ENCODE data around the gene GLTP. TPM values are rescaled to one million over a fixed set of nuclear protein-coding genes. Genes with fewer than 3 reads are reported as not detected.
"Not testable (repeated sequence)": the region's sequence is repeated elsewhere in the genome, so short reads cannot be mapped to it uniquely, and the experiment has no call there.

Gene GLTP
- total and polyA plus RNA-seq, 2 donors from 2014 or later, result 45.9 to 56.4 TPM

DNA sequence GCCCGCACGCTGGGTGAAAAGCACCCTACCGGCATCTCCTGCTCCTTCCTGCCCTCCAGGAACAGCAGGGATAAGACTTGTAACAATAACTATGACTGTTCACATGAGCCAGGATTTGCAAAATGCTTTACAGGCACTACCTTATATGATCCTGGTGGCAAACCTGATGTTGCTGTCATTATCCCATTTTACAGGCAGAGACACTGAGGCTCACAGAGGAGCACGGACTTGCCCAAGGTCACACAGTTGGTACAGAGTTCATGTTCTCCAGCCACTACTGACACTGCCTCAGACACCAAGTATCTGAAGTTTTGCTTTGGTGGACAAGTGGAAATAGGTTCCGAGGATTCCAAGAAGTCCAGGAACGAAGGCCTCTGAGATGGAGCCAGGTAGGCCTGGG, 22.6 kb downstream of the GLTP start:
- FAIRE-seq (no peak), DNase-seq (no peak)
- Histone ChIP-seq H3K4me1 (ENCODE audit: control insufficient read depth in 2 of 3, insufficient read depth in 2 of 3, low read depth in 1 of 3, low read length in 3 of 3) (peaks cover 0 to 20% (median 17%) of the 10 kb centered on the region in 3 donors), H3K36me3 (ENCODE audit: control insufficient read depth in 2 of 3, insufficient read depth in 3 of 3, low read length in 3 of 3) (peaks cover 3 to 26% (median 15%) of the 10 kb centered on the region in 3 donors), H3K27me3 (ENCODE audit: control insufficient read depth, insufficient read depth, low read length) (no peaks in the 10 kb centered on the region), H3K9me3 (ENCODE audit: control insufficient read depth in 2 of 3, insufficient read depth in 1 of 3, low read length in 3 of 3) (no peaks in the 10 kb centered on the region), H3K9ac (ENCODE audit: low read length in 3 of 3) (no peak overlapping the region), H3K27ac (ENCODE audit: low read depth in 2 of 2, low read length in 2 of 2) (no peak overlapping the region), H3K4me3 (ENCODE audit: low read length in 3 of 3) (no peak overlapping the region)
- intact Hi-C loops (cut with DNase I), result no loop called here
- TF ChIP-seq, protein P1, sequence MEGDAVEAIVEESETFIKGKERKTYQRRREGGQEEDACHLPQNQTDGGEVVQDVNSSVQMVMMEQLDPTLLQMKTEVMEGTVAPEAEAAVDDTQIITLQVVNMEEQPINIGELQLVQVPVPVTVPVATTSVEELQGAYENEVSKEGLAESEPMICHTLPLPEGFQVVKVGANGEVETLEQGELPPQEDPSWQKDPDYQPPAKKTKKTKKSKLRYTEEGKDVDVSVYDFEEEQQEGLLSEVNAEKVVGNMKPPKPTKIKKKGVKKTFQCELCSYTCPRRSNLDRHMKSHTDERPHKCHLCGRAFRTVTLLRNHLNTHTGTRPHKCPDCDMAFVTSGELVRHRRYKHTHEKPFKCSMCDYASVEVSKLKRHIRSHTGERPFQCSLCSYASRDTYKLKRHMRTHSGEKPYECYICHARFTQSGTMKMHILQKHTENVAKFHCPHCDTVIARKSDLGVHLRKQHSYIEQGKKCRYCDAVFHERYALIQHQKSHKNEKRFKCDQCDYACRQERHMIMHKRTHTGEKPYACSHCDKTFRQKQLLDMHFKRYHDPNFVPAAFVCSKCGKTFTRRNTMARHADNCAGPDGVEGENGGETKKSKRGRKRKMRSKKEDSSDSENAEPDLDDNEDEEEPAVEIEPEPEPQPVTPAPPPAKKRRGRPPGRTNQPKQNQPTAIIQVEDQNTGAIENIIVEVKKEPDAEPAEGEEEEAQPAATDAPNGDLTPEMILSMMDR (IDR thresholded peaks at IDR 0.05; ENCODE audit: borderline replicate concordance, extremely low read depth, insufficient read depth), result no peak

DNA sequence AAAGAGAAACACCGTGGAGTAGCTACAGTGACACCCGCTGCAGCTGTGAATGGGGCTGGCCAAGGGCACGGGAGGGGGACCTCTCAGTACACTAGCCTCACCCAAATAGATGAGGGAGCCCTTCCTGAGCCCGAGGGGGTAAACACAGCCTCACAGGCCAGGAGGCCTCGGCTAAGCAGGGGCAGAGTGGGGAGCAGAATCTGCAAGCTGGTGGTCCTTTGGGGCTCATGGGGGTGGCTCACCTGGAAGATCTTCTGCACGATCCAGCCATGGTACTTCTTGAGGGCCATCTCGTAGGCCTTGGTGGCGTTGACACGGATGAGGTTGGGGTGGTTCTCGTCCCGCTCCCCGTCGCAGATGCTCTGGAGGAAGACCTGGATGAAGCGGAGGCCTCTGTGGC, 25.0 kb downstream of the GLTP start:
- FAIRE-seq (no peak), DNase-seq (no peak)
- intact Hi-C loops (cut with DNase I), result no loop called here
- no peak overlapping the region for H3K27ac ChIP-seq (ENCODE audit: low read depth in 2 of 2, low read length in 2 of 2)
- H3K36me3 ChIP-seq (ENCODE audit: control insufficient read depth in 2 of 3, insufficient read depth in 3 of 3, low read length in 3 of 3), result peaks cover 3 to 26% (median 15%) of the 10 kb centered on the region in 3 donors
- peaks cover 0 to under 1% (median 0%) of the 10 kb centered on the region in 3 donors for H3K4me1 ChIP-seq (ENCODE audit: control insufficient read depth in 2 of 3, insufficient read depth in 2 of 3, low read depth in 1 of 3, low read length in 3 of 3)
- TF ChIP-seq, protein P1 (IDR thresholded peaks at IDR 0.05; ENCODE audit: borderline replicate concordance, extremely low read depth, insufficient read depth), result no peak
- no peak overlapping the region for H3K9ac ChIP-seq (ENCODE audit: low read length in 3 of 3)
- no peaks in the 10 kb centered on the region for H3K9me3 ChIP-seq (ENCODE audit: control insufficient read depth in 2 of 3, insufficient read depth in 1 of 3, low read length in 3 of 3)
- no peaks in the 10 kb centered on the region for H3K27me3 ChIP-seq (ENCODE audit: control insufficient read depth, insufficient read depth, low read length)
- no peak overlapping the region for H3K4me3 ChIP-seq (ENCODE audit: low read length in 3 of 3)

DNA sequence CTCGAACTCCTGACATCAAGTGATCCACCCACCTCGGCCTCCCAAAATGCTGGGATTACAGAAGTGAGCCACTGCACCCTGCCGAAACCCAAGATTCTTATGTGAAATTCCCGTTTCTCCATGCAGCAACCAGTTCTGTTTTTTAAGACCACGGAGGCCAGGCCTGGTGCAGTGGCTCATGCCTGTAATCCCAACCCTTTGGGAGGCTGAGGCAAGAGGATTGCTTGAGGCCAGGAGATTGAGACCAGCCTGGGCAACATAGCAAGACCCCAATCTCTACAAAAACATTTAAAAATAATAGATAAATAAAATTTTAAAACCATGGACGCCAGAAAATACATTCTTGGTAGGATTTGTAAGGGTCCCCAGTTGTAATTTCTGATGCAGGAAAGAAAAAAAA, 29.8 kb downstream of the GLTP start:
- H3K4me3 ChIP-seq (ENCODE audit: low read length in 3 of 3); H3K9ac ChIP-seq (ENCODE audit: low read length in 3 of 3); intact Hi-C loops (cut with DNase I); H3K36me3 ChIP-seq (ENCODE audit: control insufficient read depth in 2 of 3, insufficient read depth in 3 of 3, low read length in 3 of 3); H3K27ac ChIP-seq (ENCODE audit: low read depth in 2 of 2, low read length in 2 of 2); H3K4me1 ChIP-seq (ENCODE audit: control insufficient read depth in 2 of 3, insufficient read depth in 2 of 3, low read depth in 1 of 3, low read length in 3 of 3); DNase-seq; H3K9me3 ChIP-seq (ENCODE audit: control insufficient read depth in 2 of 3, insufficient read depth in 1 of 3, low read length in 3 of 3); H3K27me3 ChIP-seq (ENCODE audit: control insufficient read depth, insufficient read depth, low read length); FAIRE-seq: not testable (repeated sequence)

DNA sequence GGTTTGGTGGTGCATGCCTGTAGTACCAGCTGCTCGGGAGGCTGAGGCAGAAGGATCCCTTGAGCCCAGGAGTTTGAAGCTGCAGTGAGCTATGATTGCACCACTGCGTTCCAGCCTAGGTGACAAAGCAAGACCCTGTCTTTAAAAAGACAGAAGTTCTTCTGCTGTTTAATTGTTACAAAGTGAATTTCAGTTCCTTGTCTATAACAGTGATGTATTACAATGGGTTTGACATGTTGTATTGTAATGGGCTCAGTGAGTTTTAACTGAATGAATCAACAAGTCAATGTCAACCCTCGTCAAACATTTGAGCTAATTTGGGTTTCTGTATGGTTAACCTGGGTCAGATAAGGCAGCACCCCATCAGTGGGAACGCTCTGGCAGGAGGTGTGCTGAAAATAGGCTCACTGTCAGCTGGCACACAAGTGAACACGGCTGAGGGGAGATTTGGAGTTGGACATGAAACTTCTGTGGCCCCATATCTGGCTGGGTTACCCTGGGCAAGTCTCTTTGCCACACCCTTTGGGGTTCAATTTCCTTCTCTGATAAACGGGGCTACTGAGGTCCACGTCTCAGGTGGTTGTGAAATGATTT, 33.1 kb downstream of the GLTP start:
- intact Hi-C loops (cut with DNase I), result no loop called here
- no peaks in the 10 kb centered on the region for H3K27me3 ChIP-seq (ENCODE audit: control insufficient read depth, insufficient read depth, low read length)
- TF ChIP-seq, protein P1 (IDR thresholded peaks at IDR 0.05; ENCODE audit: borderline replicate concordance, extremely low read depth, insufficient read depth), result no peak
- no peak overlapping the region for H3K27ac ChIP-seq (ENCODE audit: low read depth in 2 of 2, low read length in 2 of 2)
- H3K4me3 ChIP-seq (ENCODE audit: low read length in 3 of 3), result no peak overlapping the region
- no peak overlapping the region for H3K9ac ChIP-seq (ENCODE audit: low read length in 3 of 3)
- H3K36me3 ChIP-seq (ENCODE audit: control insufficient read depth in 2 of 3, insufficient read depth in 3 of 3, low read length in 3 of 3), result no peaks in the 10 kb centered on the region
- H3K9me3 ChIP-seq (ENCODE audit: control insufficient read depth in 2 of 3, insufficient read depth in 1 of 3, low read length in 3 of 3), result no peaks in the 10 kb centered on the region
- no peak for FAIRE-seq
- peaks cover 0 to 5% (median 3%) of the 10 kb centered on the region in 3 donors for H3K4me1 ChIP-seq (ENCODE audit: control insufficient read depth in 2 of 3, insufficient read depth in 2 of 3, low read depth in 1 of 3, low read length in 3 of 3)
- no peak for DNase-seq

Data from kidney (tissue), 14 donors.